Measurements from ENCODE around the gene TBC1D16.

TBC1D16 gene

GRCh38 chr17:79890706-79891105 lies 145.0 kb downstream of the TBC1D16 start:
- DNase-seq (ENCODE audit: low read depth in 2 of 2): no peak

- no peak for DNase-seq (ENCODE audit: low read depth in 2 of 2)
Measured at GRCh38 chr17:79888811-79889634, 146.6 kb downstream of the TBC1D16 start.

DNA sequence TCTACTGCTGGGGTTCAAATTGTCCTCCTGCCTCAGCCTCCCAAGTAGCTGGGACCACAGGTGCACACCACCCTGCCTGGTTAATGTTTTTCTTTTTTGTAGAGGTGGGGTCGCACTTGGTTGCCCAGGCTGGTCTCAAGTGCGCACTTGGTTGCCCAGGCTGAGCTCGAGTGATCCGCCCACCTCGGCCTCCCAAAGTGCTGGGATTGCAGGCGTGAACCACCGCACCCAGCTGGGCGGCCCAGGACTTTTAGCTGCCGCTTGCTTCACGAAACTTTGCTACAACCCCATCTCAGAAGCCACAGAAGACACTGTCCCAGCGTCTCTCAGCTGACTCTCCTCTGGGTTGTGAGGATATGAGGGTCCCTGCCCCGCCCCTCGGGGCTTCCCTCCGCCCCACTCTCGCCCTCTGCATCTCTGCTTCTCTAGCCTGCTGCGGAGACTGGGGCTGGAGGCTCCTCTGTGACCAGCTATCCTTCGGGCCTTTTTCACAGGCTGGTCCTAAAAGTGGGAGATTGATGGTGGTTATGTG lies 147.6 kb downstream of the TBC1D16 start:
- no peak for DNase-seq (ENCODE audit: low read depth in 2 of 2)

DNA sequence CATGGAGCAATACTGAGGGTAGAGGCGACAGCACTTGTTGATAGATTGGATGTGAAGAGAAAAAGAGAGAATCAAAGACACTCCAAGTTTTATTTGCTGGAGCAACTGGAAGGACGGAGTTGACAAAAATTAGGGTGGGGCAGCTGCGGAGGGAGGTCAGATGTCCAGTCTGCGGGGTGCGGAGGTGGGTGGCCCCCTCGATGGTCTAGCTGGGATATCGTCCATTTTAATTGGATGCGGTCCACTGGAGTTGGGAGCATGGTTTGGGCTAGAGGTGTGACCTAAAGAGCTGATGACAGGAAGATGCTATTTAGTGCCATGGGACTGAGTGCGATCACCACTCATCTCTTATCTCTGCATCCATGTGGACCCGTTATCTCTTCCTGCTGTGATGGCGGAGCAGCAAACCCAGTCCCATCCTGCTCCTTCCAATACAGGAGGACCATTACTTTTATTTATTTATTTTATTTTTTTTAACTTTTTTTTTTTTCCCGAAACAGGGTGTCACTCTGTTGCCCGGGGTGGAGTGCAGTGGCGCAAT lies 148.2 kb downstream of the TBC1D16 start:
- no peak for DNase-seq (ENCODE audit: low read depth in 2 of 2)

DNA sequence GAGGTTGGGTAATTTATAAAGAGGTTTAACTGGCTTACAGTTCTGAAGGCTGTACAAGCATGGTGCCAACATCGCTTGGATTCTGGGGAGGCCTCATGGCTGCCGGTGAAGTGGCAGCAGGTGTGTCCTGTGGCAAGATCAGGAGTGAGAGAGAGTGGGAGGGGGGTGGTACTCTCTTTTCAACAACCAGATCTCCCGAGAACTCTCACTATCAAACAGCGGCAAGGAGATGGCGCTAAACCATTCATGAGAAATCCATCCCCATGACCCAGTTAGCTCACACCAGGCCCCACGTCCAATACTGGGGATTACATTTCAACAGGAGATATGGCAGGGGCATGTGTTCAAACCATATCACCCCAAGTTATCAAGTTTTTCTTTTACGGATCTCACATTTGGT lies 152.5 kb downstream of the TBC1D16 start:
- no peak for DNase-seq (ENCODE audit: low read depth in 2 of 2)

All from stimulated activated CD4-positive, alpha-beta T cell treated with anti-CD3 and anti-CD28 coated beads, Interleukin-4, amount 100 ng/mL, for 48 hours (primary cell).